H1 (cell line): ENCODE data around the gene ICAM3. TPM values are rescaled to one million over a fixed set of nuclear protein-coding genes. Genes with fewer than 3 reads are reported as not detected.

ENCODE experiments used
- CBX8 ChIP-seq: fragments of 300-800, 300-1000 bp; sonication (generic); IDR thresholded peaks from 2 replicates; pipeline ENCODE4 v1.7.1; 2016; ENCODE audit warnings: low read depth, low read length, borderline replicate concordance
- PHF8 ChIP-seq: fragments of 200-600 bp; sonication (generic); conservative IDR thresholded peaks from 2 replicates; pipeline ENCODE4 v1.7.1; 2012; ENCODE audit warnings: low read depth, mild to moderate bottlenecking, inconsistent platforms, low read length, moderate library complexity
- RNF2 ChIP-seq: fragments of 200-900, 300-1000 bp; sonication (generic); IDR thresholded peaks from 2 replicates; pipeline ENCODE4 v1.7.1; 2016; ENCODE audit warnings: borderline replicate concordance, low read depth, mild to moderate bottlenecking, antibody characterized with exemption, low read length; ENCODE audit not compliant: poor library complexity, severe bottlenecking; ENCODE audit errors: missing control alignments
- ZNF274 ChIP-seq: IDR thresholded peaks from 2 replicates; pipeline ENCODE4 v1.7.0; 2012; ENCODE audit warnings: low read length, borderline replicate concordance; ENCODE audit errors: extremely low read depth
- polyA plus RNA-seq, 7 experiments: library from polyadenylated mRNA; depleted of rRNA in 3 of 7; stranded (reverse) in 5 of 7; unstranded in 2 of 7; fragments of >200 nt in 5 of 7; fragments of 200-250 nt in 2 of 7; gene quantifications; 1 replicate in 5 of 7; 2 replicates in 1 of 7; 4 replicates in 1 of 7; pipeline versions ENCODE4 v1.2.1 to v1.2.3, GENCODE V29; 2011 to 2013; ENCODE audit warnings: missing spikeins in 2 of 7, mixed read lengths in 2 of 7
- total RNA-seq: library from RNA; stranded (reverse); fragmentation: NEBNext Ultra II Directional; extraction: Animal tissue kit (Norgen Biotek cat#: 25700); gene quantifications from 2 replicates; pipeline ENCODE4 v1.2.1, GENCODE V29; 2021

Gene ICAM3
- total and polyA plus RNA-seq, 2 of the 8 experiments (the other 6 are each of a cell fraction or from before 2014, with no cell fraction given) = 15.4 to 16.5 TPM

GRCh38 chr19:10356431-10356830 is 17.0 kb upstream of the ICAM3 start (continued):
- no peak for TF ChIP-seq RNF2
- no peak for TF ChIP-seq CBX8
- no peak for TF ChIP-seq ZNF274
- TF ChIP-seq PHF8 = no peak
